ENCODE measurements around the gene SDK2.

Gene SDK2

GRCh38 chr17:73531158-73531557, 113.1 kb downstream of the SDK2 start:
- H3K4me3 ChIP-seq (ENCODE audit: low read depth, low read length): no peak overlapping the region
- no peak for DNase-seq (ENCODE audit: low read depth, low spot score)
- no peak for TF ChIP-seq CTCF (IDR thresholded peaks at IDR 0.05; ENCODE audit: low read depth, low read length)
- in situ Hi-C loops (cut with HindIII; ENCODE audit: low sequenced_read_pairs): no loop called here

GRCh38 chr17:73528679-73529078, 115.6 kb downstream of the SDK2 start:
- no peak overlapping the region for H3K4me3 ChIP-seq (ENCODE audit: low read depth, low read length)
- in situ Hi-C loops (cut with HindIII; ENCODE audit: low sequenced_read_pairs): no loop called here
- TF ChIP-seq CTCF (IDR thresholded peaks at IDR 0.05; ENCODE audit: low read depth, low read length): no peak
- no peak for DNase-seq (ENCODE audit: low read depth, low spot score)

GRCh38 chr17:73526952-73527351, 117.3 kb downstream of the SDK2 start:
- no peak for DNase-seq (ENCODE audit: low read depth, low spot score)
- no peak for TF ChIP-seq CTCF (IDR thresholded peaks at IDR 0.05; ENCODE audit: low read depth, low read length)
- in situ Hi-C loops (cut with HindIII; ENCODE audit: low sequenced_read_pairs): no loop called here
- H3K4me3 ChIP-seq (ENCODE audit: low read depth, low read length): no peak overlapping the region

- no peak for TF ChIP-seq CTCF (IDR thresholded peaks at IDR 0.05; ENCODE audit: low read depth, low read length)
Observed at GRCh38 chr17:73524941-73525679, 119.1 kb downstream of the SDK2 start.

GRCh38 chr17:73522696-73523095, 121.5 kb downstream of the SDK2 start:
- in situ Hi-C loops (cut with HindIII; ENCODE audit: low sequenced_read_pairs): no loop called here
- TF ChIP-seq CTCF (IDR thresholded peaks at IDR 0.05; ENCODE audit: low read depth, low read length): no peak
- no peak for DNase-seq (ENCODE audit: low read depth, low spot score)
- no peak overlapping the region for H3K4me3 ChIP-seq (ENCODE audit: low read depth, low read length)

More at GRCh38 chr17:73524941-73525679, 119.1 kb downstream of the SDK2 start:
- no peak for DNase-seq (ENCODE audit: low read depth, low spot score)
- no peak overlapping the region for H3K4me3 ChIP-seq (ENCODE audit: low read depth, low read length)
- in situ Hi-C loops (cut with HindIII; ENCODE audit: low sequenced_read_pairs): no loop called here

- no peak for DNase-seq (ENCODE audit: low read depth, low spot score)
- H3K4me3 ChIP-seq (ENCODE audit: low read depth, low read length): no peak overlapping the region
- TF ChIP-seq CTCF (IDR thresholded peaks at IDR 0.05; ENCODE audit: low read depth, low read length): no peak
- in situ Hi-C loops (cut with HindIII; ENCODE audit: low sequenced_read_pairs): no loop called here
Observed at GRCh38 chr17:73522107-73522506, 122.1 kb downstream of the SDK2 start.

All from astrocyte of the spinal cord (primary cell).